ENCODE data around the gene ZNF664. TPM values are rescaled to one million over a fixed set of nuclear protein-coding genes. Genes with fewer than 3 reads are reported as not detected.
"Not testable (repeated sequence)": the region's sequence is repeated elsewhere in the genome, so short reads cannot be mapped to it uniquely, and the experiment has no call there.

The ZNF664 gene
- total and polyA plus RNA-seq, 2 donors (not counting 1 experiment from before 2014, with no cell fraction given) = 14.3 to 47.1 TPM

DNA sequence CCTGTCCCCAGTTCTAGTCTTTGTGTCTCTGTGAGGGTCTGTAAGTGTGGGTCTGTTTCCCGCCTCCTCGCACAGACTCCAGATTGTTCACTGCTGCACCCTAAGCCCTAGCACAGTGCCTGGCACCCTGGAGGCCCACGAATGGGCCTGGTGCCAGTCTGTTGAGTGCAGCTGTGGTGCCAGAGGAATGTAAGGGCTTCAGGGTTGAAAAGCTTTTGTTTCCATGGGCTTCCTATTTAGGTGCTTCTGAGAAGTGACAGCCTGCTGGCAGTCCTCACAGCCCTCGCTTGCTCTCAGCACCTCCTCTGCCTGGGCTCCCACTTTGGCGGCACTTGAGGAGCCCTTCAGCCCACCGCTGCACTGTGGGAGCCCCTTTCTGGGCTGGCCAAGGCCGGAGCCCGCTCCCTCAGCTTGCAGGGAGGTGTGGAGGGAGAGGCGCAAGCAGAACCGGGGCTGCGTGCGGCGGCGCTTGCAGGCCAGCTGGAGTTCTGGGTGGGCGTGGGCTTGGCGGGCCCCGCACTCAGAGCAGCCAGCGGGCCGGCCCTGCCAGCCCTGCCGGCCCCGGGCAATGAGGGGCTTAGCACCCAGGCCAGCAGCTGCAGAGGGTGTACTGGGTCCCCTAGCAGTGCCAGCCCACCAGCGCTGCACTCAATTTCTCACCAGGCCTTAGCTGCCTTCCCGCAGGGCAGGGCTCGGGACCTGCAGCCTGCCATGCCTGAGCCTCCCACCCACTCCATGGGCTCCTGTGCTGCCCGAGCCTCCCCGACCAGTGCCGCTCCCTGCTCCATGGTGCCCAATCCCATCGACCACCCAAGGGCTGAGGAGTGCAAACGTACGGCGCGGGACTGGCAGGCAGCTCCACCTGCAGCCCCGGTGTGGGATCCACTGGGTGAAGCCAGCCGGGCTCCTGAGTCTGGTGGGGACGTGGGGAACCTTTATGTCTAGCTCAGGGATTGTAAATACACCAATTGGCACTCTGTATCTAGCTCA, 26.2 kb upstream of the ZNF664 start:
- intact Hi-C loops (cut with micrococcal nuclease); H3K4me3 ChIP-seq (ENCODE audit: control extremely low read depth in 1 of 5, extremely low read depth in 1 of 5, insufficient read depth in 1 of 5, low read depth in 2 of 5, low read length in 4 of 5); H3K9me3 ChIP-seq (ENCODE audit: control extremely low read depth in 1 of 3, control insufficient read depth in 2 of 3, insufficient read depth in 1 of 3, low read length in 2 of 3); H2AFZ ChIP-seq (ENCODE audit: insufficient read depth, low read depth, low read length, poor library complexity, severe bottlenecking); H4K20me1 ChIP-seq (ENCODE audit: control insufficient read depth, insufficient read depth, low read length, poor library complexity, severe bottlenecking); H3K27me3 ChIP-seq (replicated peaks in 1 of 4; ENCODE audit: control extremely low read depth in 1 of 4, control insufficient read depth in 3 of 4, insufficient read depth in 4 of 4, low read length in 3 of 4); H3K27me3 Mint-ChIP-seq; H3K27ac ChIP-seq (ENCODE audit: low read length in 2 of 2); ATAC-seq (ENCODE audit: low read depth); H3K4me1 ChIP-seq (ENCODE audit: control insufficient read depth in 2 of 2, insufficient read depth in 2 of 2, low read length in 2 of 2); H3K9me3 Mint-ChIP-seq (ENCODE audit: insufficient read depth); CTCF ChIA-PET; H3K4me3 Mint-ChIP-seq; H3K4me1 Mint-ChIP-seq; POLR2A ChIA-PET; H3K27ac Mint-ChIP-seq; DNase-seq; H3K9ac ChIP-seq (ENCODE audit: low read length); H3K4me2 ChIP-seq (replicated peaks; ENCODE audit: low read depth, low read length, poor library complexity, severe bottlenecking); H3K79me2 ChIP-seq (ENCODE audit: control insufficient read depth, insufficient read depth, low read length): not testable (repeated sequence)
- peaks cover 6 to 32% of the 10 kb centered on the region in 2 experiments for H3K36me3 ChIP-seq (replicated peaks in 1 of 2; ENCODE audit: control extremely low read depth in 1 of 2, control insufficient read depth in 1 of 2, extremely low read depth in 1 of 2, insufficient read depth in 2 of 2, low read length in 1 of 2)
- 95% methylated on average over 30 of the region's 35 CpGs for WGBS (ENCODE audit: insufficient coverage)

DNA sequence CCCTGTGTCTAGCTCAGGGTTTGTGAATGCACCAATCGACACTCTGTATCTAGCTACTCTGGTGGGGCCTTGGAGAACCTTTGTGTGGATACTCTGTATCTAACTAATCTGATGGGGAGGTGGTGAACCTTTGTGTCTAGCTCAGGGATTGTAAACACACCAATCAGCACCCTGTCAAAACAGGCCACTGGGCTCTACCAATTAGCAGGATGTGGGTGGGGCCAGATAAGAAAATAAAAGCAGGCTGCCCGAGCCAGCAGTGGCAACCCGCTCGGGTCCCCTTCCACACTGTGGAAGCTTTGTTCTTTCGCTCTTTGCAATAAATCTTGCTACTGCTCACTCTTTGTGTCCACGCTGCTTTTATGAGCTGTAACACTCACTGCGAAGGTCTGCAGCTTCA, 25.5 kb upstream of the ZNF664 start:
- ATAC-seq (ENCODE audit: low read depth); H3K79me2 ChIP-seq (ENCODE audit: control insufficient read depth, insufficient read depth, low read length); H3K27me3 Mint-ChIP-seq; H2AFZ ChIP-seq (ENCODE audit: insufficient read depth, low read depth, low read length, poor library complexity, severe bottlenecking); H3K9ac ChIP-seq (ENCODE audit: low read length); H3K27me3 ChIP-seq (replicated peaks in 1 of 4; ENCODE audit: control extremely low read depth in 1 of 4, control insufficient read depth in 3 of 4, insufficient read depth in 4 of 4, low read length in 3 of 4); intact Hi-C loops (cut with micrococcal nuclease); H3K4me3 Mint-ChIP-seq; H3K4me2 ChIP-seq (replicated peaks; ENCODE audit: low read depth, low read length, poor library complexity, severe bottlenecking); CTCF ChIA-PET; H3K27ac ChIP-seq (ENCODE audit: low read length in 2 of 2); H3K4me3 ChIP-seq (ENCODE audit: control extremely low read depth in 1 of 5, extremely low read depth in 1 of 5, insufficient read depth in 1 of 5, low read depth in 2 of 5, low read length in 4 of 5); H3K9me3 ChIP-seq (ENCODE audit: control extremely low read depth in 1 of 3, control insufficient read depth in 2 of 3, insufficient read depth in 1 of 3, low read length in 2 of 3); H3K9me3 Mint-ChIP-seq (ENCODE audit: insufficient read depth); H4K20me1 ChIP-seq (ENCODE audit: control insufficient read depth, insufficient read depth, low read length, poor library complexity, severe bottlenecking); H3K4me1 Mint-ChIP-seq; POLR2A ChIA-PET; DNase-seq; H3K4me1 ChIP-seq (ENCODE audit: control insufficient read depth in 2 of 2, insufficient read depth in 2 of 2, low read length in 2 of 2); H3K27ac Mint-ChIP-seq: not testable (repeated sequence)
- H3K36me3 ChIP-seq (replicated peaks in 1 of 2; ENCODE audit: control extremely low read depth in 1 of 2, control insufficient read depth in 1 of 2, extremely low read depth in 1 of 2, insufficient read depth in 2 of 2, low read length in 1 of 2) = peaks cover 5 to 26% of the 10 kb centered on the region in 2 experiments
- 100% methylated on average over 4 of the region's 7 CpGs for WGBS (ENCODE audit: insufficient coverage)
